Endothelial cell of umbilical vein (primary cell): ENCODE results near the gene SPG7. TPM values are rescaled to one million over a fixed set of nuclear protein-coding genes. Genes with fewer than 3 reads are reported as not detected.

Experiments used
- BruUV-seq: library from RNA; stranded (reverse); fragments of 400-500 nt; replicated peaks from 2 replicates; lab custom pipeline; 2021; lab: Mats Ljungman, UMichigan
- CTCF ChIA-PET: fragments of 300-600, 350-600 bp; sonication (Branson Sonifier 250); formaldehyde crosslinking; loops from one replicate; lab custom pipeline; 2021; ENCODE audit warnings: antibody characterized with exemption, inconsistent platforms; lab: Charles Lee
- POLR2A ChIA-PET: fragments of 300-600, 350-600 bp; sonication (Branson Sonifier 250); formaldehyde crosslinking; loops from one replicate; lab custom pipeline; 2021; ENCODE audit warnings: antibody characterized with exemption, inconsistent platforms; lab: Charles Lee
- DNase-seq: peaks from one replicate; pipeline ENCODE4 v3.0.0-alpha.2; 2011; ENCODE audit warnings: low read depth, low spot score
- FAIRE-seq: peaks from 2 replicates; lab custom pipeline; 2011; peaks lifted over from hg19 to GRCh38; lab: Jason Lieb, UNC
- H2AFZ ChIP-seq: 2 replicates; pipeline ENCODE4 v1.6.0; 2012; ENCODE audit warnings: low read depth, low read length, control low read depth, inconsistent platforms
- H3K27ac ChIP-seq: 2 replicates; pipeline ENCODE4 v1.5.1; 2011; ENCODE audit warnings: low read depth, mild to moderate bottlenecking, control low read depth, low read length, moderate library complexity; ENCODE audit not compliant: insufficient read depth
- H3K27me3 ChIP-seq, 2 experiments: 2 replicates each; pipeline versions ENCODE4 v1.6.0 to v1.6.1; 2011; ENCODE audit warnings: low read length in 2 of 2, mixed read lengths in 1 of 2; ENCODE audit not compliant: control insufficient read depth in 2 of 2, insufficient read depth in 2 of 2
- H3K36me3 ChIP-seq, 2 experiments: 2 replicates in 1 of 2; 3 replicates in 1 of 2; pipeline ENCODE4 v1.5.1; 2011; ENCODE audit warnings: low read length in 2 of 2, mild to moderate bottlenecking in 1 of 2, moderate library complexity in 1 of 2; ENCODE audit not compliant: control insufficient read depth in 2 of 2, insufficient read depth in 2 of 2; ENCODE audit errors: extremely low read depth in 1 of 2
- H3K4me1 ChIP-seq: 3 replicates; pipeline ENCODE4 v1.5.1; 2011; ENCODE audit warnings: mild to moderate bottlenecking, low read length; ENCODE audit not compliant: control insufficient read depth, insufficient read depth; ENCODE audit errors: extremely low read depth
- H3K4me2 ChIP-seq: 2 replicates; pipeline ENCODE4 v1.6.1; 2011; ENCODE audit warnings: low read length, control low read depth, mixed read lengths; ENCODE audit not compliant: insufficient read depth
- H3K4me3 ChIP-seq, 3 experiments: fragments of 200-600 bp in 1 of 3; sonication (generic), shearing (Covaris generic) in 1 of 3; replicated peaks in 1 of 3; 2 replicates each; pipeline ENCODE4 v1.5.1; 2011 to 2016; ENCODE audit warnings: control low read depth in 3 of 3, low read length in 3 of 3, mild to moderate bottlenecking in 2 of 3, inconsistent platforms in 1 of 3, low read depth in 1 of 3, moderate library complexity in 1 of 3; ENCODE audit not compliant: insufficient read depth in 1 of 3
- H3K79me2 ChIP-seq: 2 replicates; pipeline ENCODE4 v1.6.0; 2012; ENCODE audit warnings: low read length, inconsistent platforms; ENCODE audit not compliant: control insufficient read depth, insufficient read depth
- H3K9ac ChIP-seq: replicated peaks from 2 replicates; pipeline ENCODE3; 2011; ENCODE audit warnings: low read length, control low read depth; ENCODE audit not compliant: insufficient read depth; ENCODE audit errors: extremely low read depth
- H3K9me1 ChIP-seq: replicated peaks from 3 replicates; pipeline ENCODE4 v1.6.0; 2011; ENCODE audit warnings: mild to moderate bottlenecking, low read length; ENCODE audit not compliant: control insufficient read depth, insufficient read depth; ENCODE audit errors: extremely low read depth
- H3K9me3 ChIP-seq: replicated peaks from 2 replicates; pipeline ENCODE4 v1.5.1; 2012; ENCODE audit warnings: low read length, inconsistent platforms; ENCODE audit not compliant: control insufficient read depth, insufficient read depth
- H4K20me1 ChIP-seq: replicated peaks from 2 replicates; pipeline ENCODE3; 2011; ENCODE audit warnings: mild to moderate bottlenecking, low read length; ENCODE audit not compliant: control insufficient read depth, insufficient read depth; ENCODE audit errors: extremely low read depth
- EZH2 ChIP-seq: IDR thresholded peaks from 2 replicates; pipeline ENCODE4 v1.6.1; 2012; ENCODE audit warnings: borderline replicate concordance, low read depth, mild to moderate bottlenecking, moderate library complexity, low read length, inconsistent platforms; ENCODE audit not compliant: severe bottlenecking
- FOS ChIP-seq: IDR thresholded peaks from 2 replicates; pipeline ENCODE4 v1.6.1; 2011; ENCODE audit warnings: mild to moderate bottlenecking, low read length, moderate library complexity, borderline replicate concordance; ENCODE audit not compliant: insufficient read depth
- GATA2 ChIP-seq: IDR thresholded peaks from 2 replicates; pipeline ENCODE4 v1.7.0; 2011; ENCODE audit warnings: low read depth, mild to moderate bottlenecking, moderate library complexity, mixed read lengths, low read length; ENCODE audit not compliant: insufficient read length, insufficient read depth
- JUN ChIP-seq: IDR thresholded peaks from 2 replicates; pipeline ENCODE4 v1.6.1; 2011; ENCODE audit warnings: borderline replicate concordance, low read depth; ENCODE audit not compliant: insufficient read length, insufficient read depth
- MAX ChIP-seq: IDR thresholded peaks from 2 replicates; pipeline ENCODE4 v1.6.1; 2011; ENCODE audit not compliant: insufficient read depth, insufficient read length
- MYC ChIP-seq: IDR thresholded peaks from one replicate; pipeline ENCODE4 v1.6.1; 2011; ENCODE audit warnings: mild to moderate bottlenecking, low read depth, low read length
- POLR2A ChIP-seq: IDR thresholded peaks from 2 replicates; pipeline ENCODE4 v1.6.1; 2012; ENCODE audit warnings: low read depth, mild to moderate bottlenecking, control low read depth, low read length
- POLR2AphosphoS5 ChIP-seq: IDR thresholded peaks from 2 replicates; pipeline ENCODE4 v1.6.1; 2012; ENCODE audit warnings: low read depth, mild to moderate bottlenecking, control low read depth, low read length, moderate library complexity; ENCODE audit not compliant: insufficient read depth
- dilution Hi-C: fragments of 300-500 bp; cut with MboI; formaldehyde crosslinking; loops from one replicate; pipeline ENCODE4 v1.15.0; 2019; ENCODE audit warnings: low sequenced_read_pairs; ENCODE audit not compliant: extremely low pct_ligation_motif_present
- intact Hi-C: fragments of 100-400 bp; cut with micrococcal nuclease; formaldehyde crosslinking; loops from one replicate; pipeline ENCODE4 v1.10.0; 2022
- polyA plus RNA-seq, 4 experiments: library from polyadenylated mRNA; depleted of rRNA in 3 of 4; stranded (reverse) in 3 of 4; unstranded in 1 of 4; fragments of >200 nt; gene quantifications; 2 replicates each; pipeline versions ENCODE4 v1.2.1 to v1.2.3, GENCODE V29; 2011 to 2012; ENCODE audit warnings: missing spikeins in 1 of 4
- total RNA-seq: library from RNA; stranded (reverse); gene quantifications from 2 replicates; pipeline ENCODE4 v1.2.3, GENCODE V29; 2021
- TF ChIP-seq, protein P1 (sequence below), 2 donors: IDR thresholded peaks; 1 replicate in 1 of 2; 2 replicates in 1 of 2; pipeline ENCODE4 v1.5.1; 2011; ENCODE audit warnings: low read length in 2 of 2, mild to moderate bottlenecking in 2 of 2, moderate library complexity in 2 of 2, control low read depth in 1 of 2, inconsistent platforms in 1 of 2, low read depth in 1 of 2; ENCODE audit not compliant: insufficient read depth in 1 of 2; ENCODE audit errors: extremely low read depth in 1 of 2

Gene SPG7
- total and polyA plus RNA-seq, 2 donors (not counting 3 experiments of a cell fraction or from before 2014, with no cell fraction given) = 90.2 to 146 TPM

GRCh38 chr16:89596061-89596689, 88.0 kb downstream of the SPG7 start:
- Histone ChIP-seq H3K9me1 (no peaks in the 10 kb centered on the region), H3K27ac (no peak overlapping the region), H3K79me2 (no peaks in the 10 kb centered on the region), H3K27me3 (no peaks in the 10 kb centered on the region), H4K20me1 (no peaks in the 10 kb centered on the region), H3K4me1 (no peaks in the 10 kb centered on the region), H2AFZ (no peak overlapping the region), H3K36me3 (no peaks in the 10 kb centered on the region), H3K9me3 (no peaks in the 10 kb centered on the region), H3K4me2 (no peak overlapping the region), H3K9ac (no peak overlapping the region), H3K4me3 (no peak overlapping the region)
- no peak for FAIRE-seq
- no peak for DNase-seq
- intact Hi-C loops (no loop called here), dilution Hi-C loops (no loop called here)
- BruUV-seq = no TSS peak
- POLR2A ChIA-PET = no interaction called here
- CTCF ChIA-PET = no interaction called here
- TF ChIP-seq GATA2 = no peak
- TF ChIP-seq JUN = no peak

GRCh38 chr16:89596957-89597649, 88.9 kb downstream of the SPG7 start:
- dilution Hi-C loops = no loop called here
- no peaks in the 10 kb centered on the region for H4K20me1 ChIP-seq

More at GRCh38 chr16:89596957-89597649, 88.9 kb downstream of the SPG7 start:
- Histone ChIP-seq H2AFZ (no peak overlapping the region), H3K4me2 (no peak overlapping the region), H3K27ac (no peak overlapping the region), H3K9me3 (no peaks in the 10 kb centered on the region), H3K4me1 (peaks cover 3% of the 10 kb centered on the region), H3K4me3 (no peak overlapping the region), H3K36me3 (no peaks in the 10 kb centered on the region), H3K9ac (no peak overlapping the region), H3K27me3 (no peaks in the 10 kb centered on the region), H3K79me2 (no peaks in the 10 kb centered on the region), H3K9me1 (no peaks in the 10 kb centered on the region)
- POLR2A ChIA-PET = no interaction called here
- TF ChIP-seq MAX (no peak), JUN (no peak), POLR2AphosphoS5 (no peak), MYC (no peak), FOS (no peak), GATA2 (no peak), EZH2 (no peak), POLR2A (no peak)
- TF ChIP-seq, protein P1, sequence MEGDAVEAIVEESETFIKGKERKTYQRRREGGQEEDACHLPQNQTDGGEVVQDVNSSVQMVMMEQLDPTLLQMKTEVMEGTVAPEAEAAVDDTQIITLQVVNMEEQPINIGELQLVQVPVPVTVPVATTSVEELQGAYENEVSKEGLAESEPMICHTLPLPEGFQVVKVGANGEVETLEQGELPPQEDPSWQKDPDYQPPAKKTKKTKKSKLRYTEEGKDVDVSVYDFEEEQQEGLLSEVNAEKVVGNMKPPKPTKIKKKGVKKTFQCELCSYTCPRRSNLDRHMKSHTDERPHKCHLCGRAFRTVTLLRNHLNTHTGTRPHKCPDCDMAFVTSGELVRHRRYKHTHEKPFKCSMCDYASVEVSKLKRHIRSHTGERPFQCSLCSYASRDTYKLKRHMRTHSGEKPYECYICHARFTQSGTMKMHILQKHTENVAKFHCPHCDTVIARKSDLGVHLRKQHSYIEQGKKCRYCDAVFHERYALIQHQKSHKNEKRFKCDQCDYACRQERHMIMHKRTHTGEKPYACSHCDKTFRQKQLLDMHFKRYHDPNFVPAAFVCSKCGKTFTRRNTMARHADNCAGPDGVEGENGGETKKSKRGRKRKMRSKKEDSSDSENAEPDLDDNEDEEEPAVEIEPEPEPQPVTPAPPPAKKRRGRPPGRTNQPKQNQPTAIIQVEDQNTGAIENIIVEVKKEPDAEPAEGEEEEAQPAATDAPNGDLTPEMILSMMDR (IDR thresholded peaks at IDR 0.05; ENCODE audit: extremely low read depth in 1 of 2, insufficient read depth in 1 of 2, low read depth in 1 of 2, low read length in 2 of 2) = no peak
- no peak for DNase-seq
- intact Hi-C loops = no loop called here
- CTCF ChIA-PET = interaction anchor here (1.5 kb wide), 1 partner anchor 18 kb away, joined by 6 read pairs; no protein-coding TSS in a partner anchor
- BruUV-seq = no TSS peak
- no peak for FAIRE-seq
